Lower leg skin (tissue), 3 donors: ENCODE data around the gene PCSK6.

ENCODE experiments used
- CTCF ChIP-seq, 3 donors: fragments of 450-650 bp; IDR thresholded peaks; one replicate each; pipeline ENCODE4 v1.5.1; 2016; ENCODE audit warnings: antibody characterized with exemption in 3 of 3, mild to moderate bottlenecking in 3 of 3, moderate library complexity in 2 of 3
- POLR2A ChIP-seq, 2 donors: fragments of 450-650 bp; IDR thresholded peaks; one replicate each; pipeline ENCODE4 v1.6.1; 2016 to 2017; ENCODE audit warnings: antibody characterized with exemption in 2 of 2, mild to moderate bottlenecking in 1 of 2, moderate library complexity in 1 of 2

GRCh38 chr15:101306341-101307047, 183.0 kb downstream of the PCSK6 start:
- TF ChIP-seq CTCF (IDR thresholded peaks at IDR 0.05) (no peak), POLR2A (IDR thresholded peaks at IDR 0.05) (no peak)
